Lower lobe of right lung (tissue), 2 donors: ENCODE results near the gene SIN3B. TPM values are rescaled to one million over a fixed set of nuclear protein-coding genes. Genes with fewer than 3 reads are reported as not detected.

Source experiments
- ATAC-seq, 2 donors: fragments of 200-7000 bp; cut with Tn5 transposase; one replicate each; pipeline ENCODE4 v1.9.1; 2020 to 2022; ENCODE audit warnings: mild to moderate bottlenecking in 2 of 2, moderate library complexity in 2 of 2
- DNase-seq: peaks from one replicate; pipeline ENCODE4 v3.0.0-alpha.2; 2020
- H3K27ac ChIP-seq: fragments of 200-600 bp; one replicate; pipeline ENCODE4 v1.8.0; 2022
- H3K27me3 ChIP-seq: fragments of 200-600 bp; one replicate; pipeline ENCODE4 v1.8.0; 2022; ENCODE audit warnings: low read depth
- H3K36me3 ChIP-seq: fragments of 200-600 bp; one replicate; pipeline ENCODE4 v1.8.0; 2022; ENCODE audit warnings: mild to moderate bottlenecking
- H3K4me1 ChIP-seq: fragments of 200-600 bp; one replicate; pipeline ENCODE4 v1.8.0; 2022
- H3K4me3 ChIP-seq: fragments of 200-600 bp; one replicate; pipeline ENCODE4 v1.8.0; 2022; ENCODE audit warnings: mild to moderate bottlenecking
- H3K9me3 ChIP-seq: fragments of 200-600 bp; one replicate; pipeline ENCODE4 v1.8.0; 2022
- intact Hi-C: fragments of 100-400 bp; cut with DNase I; formaldehyde crosslinking; loops from one replicate; pipeline ENCODE4 v1.11.0; 2022
- total RNA-seq: library from RNA; stranded (reverse); fragmentation: NEBNext Ultra II Directional; extraction: Animal tissue kit (Norgen Biotek cat#: 25700); gene quantifications from one replicate; pipeline ENCODE4 v1.2.1, GENCODE V29; 2021
- TF ChIP-seq, protein P1 (sequence below): fragments of 200-600 bp; IDR thresholded peaks from one replicate; pipeline ENCODE4 v1.8.0; 2022; ENCODE audit warnings: antibody characterized with exemption, mild to moderate bottlenecking
- donor health status: DM: no; HTN: yes; CAD: no; lungs with severe emphysema.

SIN3B gene
- total RNA-seq, 1 donor from 2014 or later: 56.6 TPM

- TF ChIP-seq, protein P1, sequence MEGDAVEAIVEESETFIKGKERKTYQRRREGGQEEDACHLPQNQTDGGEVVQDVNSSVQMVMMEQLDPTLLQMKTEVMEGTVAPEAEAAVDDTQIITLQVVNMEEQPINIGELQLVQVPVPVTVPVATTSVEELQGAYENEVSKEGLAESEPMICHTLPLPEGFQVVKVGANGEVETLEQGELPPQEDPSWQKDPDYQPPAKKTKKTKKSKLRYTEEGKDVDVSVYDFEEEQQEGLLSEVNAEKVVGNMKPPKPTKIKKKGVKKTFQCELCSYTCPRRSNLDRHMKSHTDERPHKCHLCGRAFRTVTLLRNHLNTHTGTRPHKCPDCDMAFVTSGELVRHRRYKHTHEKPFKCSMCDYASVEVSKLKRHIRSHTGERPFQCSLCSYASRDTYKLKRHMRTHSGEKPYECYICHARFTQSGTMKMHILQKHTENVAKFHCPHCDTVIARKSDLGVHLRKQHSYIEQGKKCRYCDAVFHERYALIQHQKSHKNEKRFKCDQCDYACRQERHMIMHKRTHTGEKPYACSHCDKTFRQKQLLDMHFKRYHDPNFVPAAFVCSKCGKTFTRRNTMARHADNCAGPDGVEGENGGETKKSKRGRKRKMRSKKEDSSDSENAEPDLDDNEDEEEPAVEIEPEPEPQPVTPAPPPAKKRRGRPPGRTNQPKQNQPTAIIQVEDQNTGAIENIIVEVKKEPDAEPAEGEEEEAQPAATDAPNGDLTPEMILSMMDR: no peak
- Histone ChIP-seq H3K9me3 (no peaks in the 10 kb centered on the region), H3K27ac (no peak overlapping the region), H3K36me3 (no peaks in the 10 kb centered on the region), H3K4me1 (peaks cover 1% of the 10 kb centered on the region), H3K4me3 (no peak overlapping the region), H3K27me3 (no peaks in the 10 kb centered on the region)
- intact Hi-C loops: no loop called here
- ATAC-seq (no peak), DNase-seq (no peak)
These were observed 72.4 kb downstream of the SIN3B start for GRCh38 chr19:16901491-16902175.

DNA sequence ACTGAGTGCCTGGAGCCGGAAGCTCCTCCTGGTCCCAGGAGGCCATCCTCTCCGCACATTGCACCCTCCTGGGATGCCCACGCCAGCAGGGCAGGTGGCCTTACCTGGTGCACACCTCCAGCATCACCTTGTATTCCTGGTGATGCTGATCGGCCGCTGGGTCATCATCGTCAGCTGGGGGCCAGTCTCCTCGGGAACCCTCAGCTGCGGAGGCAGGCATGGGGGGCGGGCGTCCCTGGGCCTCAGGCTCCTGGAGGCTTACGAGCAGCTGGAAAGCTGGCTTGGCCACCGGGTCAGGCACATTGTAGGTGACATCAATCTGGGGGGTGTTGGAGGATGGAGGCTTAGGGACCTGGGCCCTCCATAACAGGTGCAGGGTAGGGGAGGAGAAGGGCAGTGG, 73.3 kb downstream of the SIN3B start:
- DNase-seq: no peak
- TF ChIP-seq, protein P1: no peak
- Histone ChIP-seq H3K4me3 (no peak overlapping the region), H3K27ac (no peak overlapping the region), H3K9me3 (no peaks in the 10 kb centered on the region), H3K4me1 (no peaks in the 10 kb centered on the region), H3K36me3 (no peaks in the 10 kb centered on the region), H3K27me3 (no peaks in the 10 kb centered on the region)
- ATAC-seq: no peak
- intact Hi-C loops: no loop called here

DNA sequence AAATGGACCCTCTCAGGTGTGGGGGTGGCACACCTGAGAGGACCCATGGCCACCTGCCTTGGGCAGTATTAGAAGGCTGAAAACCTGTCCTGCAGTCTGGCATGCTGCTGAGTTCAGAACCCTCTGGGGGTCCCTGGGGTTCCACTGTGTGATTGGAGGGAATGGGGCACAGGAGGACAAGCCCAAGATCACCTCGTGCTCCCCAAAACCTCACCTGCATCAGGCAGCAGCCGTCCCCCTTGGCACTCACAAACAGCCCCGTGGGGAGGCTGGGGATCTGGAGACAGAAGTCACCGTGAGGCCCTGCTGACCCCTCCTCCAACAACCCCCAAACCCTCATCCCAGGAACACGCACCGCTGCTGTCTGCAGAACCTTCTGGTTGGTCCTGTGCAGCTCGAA, 74.1 kb downstream of the SIN3B start:
- TF ChIP-seq, protein P1: no peak
- H3K9me3 ChIP-seq: no peaks in the 10 kb centered on the region
- no peak for ATAC-seq
- H3K4me1 ChIP-seq: no peaks in the 10 kb centered on the region
- no peak for DNase-seq
- no peak overlapping the region for H3K4me3 ChIP-seq
- no peaks in the 10 kb centered on the region for H3K36me3 ChIP-seq
- no peak overlapping the region for H3K27ac ChIP-seq
- intact Hi-C loops: no loop called here
- no peaks in the 10 kb centered on the region for H3K27me3 ChIP-seq

DNA sequence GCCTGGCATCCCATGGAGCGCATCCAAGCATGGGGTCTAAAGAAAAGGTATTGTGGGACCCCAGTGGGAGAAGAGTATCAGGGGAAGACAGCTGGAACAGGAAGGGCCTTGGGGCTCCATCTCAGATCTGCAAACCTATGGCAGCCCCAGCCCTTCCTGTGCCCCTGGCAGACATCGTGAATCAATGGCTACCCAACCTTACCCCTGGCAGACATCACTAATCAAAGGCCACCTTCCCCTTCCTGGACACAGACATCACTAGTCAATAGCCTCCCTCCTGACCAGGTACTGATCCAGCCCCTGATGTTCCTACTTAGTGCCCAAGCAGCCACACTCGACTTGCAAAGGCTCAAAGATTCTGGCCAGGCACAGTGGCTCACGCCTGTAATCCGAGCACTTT, 75.4 kb downstream of the SIN3B start:
- no peaks in the 10 kb centered on the region for H3K9me3 ChIP-seq
- TF ChIP-seq, protein P1: no peak
- H3K27ac ChIP-seq: no peak overlapping the region
- DNase-seq (no peak), ATAC-seq (no peak)
- H3K4me1 ChIP-seq: no peaks in the 10 kb centered on the region
- no peaks in the 10 kb centered on the region for H3K36me3 ChIP-seq
- no peak overlapping the region for H3K4me3 ChIP-seq
- intact Hi-C loops: no loop called here
- no peaks in the 10 kb centered on the region for H3K27me3 ChIP-seq

DNA sequence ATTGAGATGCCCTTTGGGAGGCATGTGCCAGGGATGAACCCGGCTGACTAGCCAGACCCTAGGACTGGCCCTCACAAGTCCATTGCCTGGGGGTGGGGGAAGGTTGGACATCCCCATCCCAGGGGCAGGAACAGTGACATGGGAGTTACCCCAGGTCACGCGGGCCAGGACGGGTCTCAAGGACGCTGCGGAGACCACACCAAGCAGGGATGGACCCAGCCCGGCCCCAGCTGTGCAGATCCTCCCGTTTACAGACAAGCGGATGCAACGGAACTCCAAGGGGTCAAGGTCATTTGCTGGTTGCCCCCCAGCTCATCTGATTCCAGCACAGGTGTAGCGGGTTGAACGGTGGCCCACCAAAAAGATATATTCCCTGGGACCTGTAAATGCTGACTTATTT, 79.6 kb downstream of the SIN3B start:
- Histone ChIP-seq H3K4me3 (no peak overlapping the region), H3K4me1 (no peaks in the 10 kb centered on the region), H3K27me3 (no peaks in the 10 kb centered on the region), H3K9me3 (peaks cover 11% of the 10 kb centered on the region), H3K36me3 (no peaks in the 10 kb centered on the region), H3K27ac (no peak overlapping the region)
- no peak for ATAC-seq
- intact Hi-C loops: no loop called here
- no peak for DNase-seq
- TF ChIP-seq, protein P1: no peak
